ENCODE measurements around the gene ERG28. TPM values are rescaled to one million over a fixed set of nuclear protein-coding genes. Genes with fewer than 3 reads are reported as not detected.

ERG28 gene
- total RNA-seq, 2 donors from 2014 or later, result 24.4 to 32.3 TPM

- H3K36me3 ChIP-seq, result peaks cover 8% of the 10 kb centered on the region
- no peaks in the 10 kb centered on the region for H3K27me3 ChIP-seq
- no peak for DNase-seq
- TF ChIP-seq CTCF (IDR thresholded peaks at IDR 0.05), result no peak
- H3K4me3 ChIP-seq, result no peak overlapping the region
- H3K9ac ChIP-seq (ENCODE audit: low read depth in 2 of 2, low read length in 2 of 2), result no peak overlapping the region
- intact Hi-C loops (cut with DNase I), result no loop called here
- H3K9me3 ChIP-seq, result no peaks in the 10 kb centered on the region
- H3K27ac ChIP-seq, result no peak overlapping the region
- H3K4me1 ChIP-seq, result no peaks in the 10 kb centered on the region
Observed at GRCh38 chr14:75650253-75651058, 10.2 kb downstream of the ERG28 start.

GRCh38 chr14:75649773-75650172, 10.9 kb downstream of the ERG28 start:
- no peaks in the 10 kb centered on the region for H3K9me3 ChIP-seq
- H3K4me3 ChIP-seq, result no peak overlapping the region
- peaks cover 8% of the 10 kb centered on the region for H3K36me3 ChIP-seq
- DNase-seq, result no peak
- H3K27ac ChIP-seq, result no peak overlapping the region
- no peaks in the 10 kb centered on the region for H3K4me1 ChIP-seq
- no peak overlapping the region for H3K9ac ChIP-seq (ENCODE audit: low read depth in 2 of 2, low read length in 2 of 2)
- intact Hi-C loops (cut with DNase I), result no loop called here
- no peaks in the 10 kb centered on the region for H3K27me3 ChIP-seq
- no peak for TF ChIP-seq CTCF (IDR thresholded peaks at IDR 0.05)

- Histone ChIP-seq H3K27ac (no peak overlapping the region), H3K9me3 (no peaks in the 10 kb centered on the region), H3K4me1 (no peaks in the 10 kb centered on the region), H3K36me3 (peaks cover 8% of the 10 kb centered on the region), H3K4me3 (no peak overlapping the region), H3K9ac (ENCODE audit: low read depth in 2 of 2, low read length in 2 of 2) (no peak overlapping the region), H3K27me3 (no peaks in the 10 kb centered on the region)
- TF ChIP-seq CTCF (IDR thresholded peaks at IDR 0.05), result no peak
- intact Hi-C loops (cut with DNase I), result no loop called here
- no peak for DNase-seq
Observed at GRCh38 chr14:75649337-75649736, 11.3 kb downstream of the ERG28 start.

- intact Hi-C loops (cut with DNase I), result no loop called here
- no peak for DNase-seq
- no peaks in the 10 kb centered on the region for H3K27me3 ChIP-seq
- no peak overlapping the region for H3K27ac ChIP-seq
- H3K4me3 ChIP-seq, result no peak overlapping the region
- TF ChIP-seq CTCF (IDR thresholded peaks at IDR 0.05), result no peak
- H3K4me1 ChIP-seq, result no peaks in the 10 kb centered on the region
- H3K9ac ChIP-seq (ENCODE audit: low read depth in 2 of 2, low read length in 2 of 2), result no peak overlapping the region
- H3K36me3 ChIP-seq, result peaks cover 8% of the 10 kb centered on the region
- H3K9me3 ChIP-seq, result no peaks in the 10 kb centered on the region
Observed at GRCh38 chr14:75648066-75648838, 12.4 kb downstream of the ERG28 start.

GRCh38 chr14:75647640-75648039, 13.0 kb downstream of the ERG28 start:
- H3K9ac ChIP-seq (ENCODE audit: low read depth in 2 of 2, low read length in 2 of 2), result no peak overlapping the region
- no peak for DNase-seq
- H3K4me3 ChIP-seq, result no peak overlapping the region
- no peak overlapping the region for H3K27ac ChIP-seq
- H3K36me3 ChIP-seq, result peaks cover 8% of the 10 kb centered on the region
- intact Hi-C loops (cut with DNase I), result no loop called here
- no peak for TF ChIP-seq CTCF (IDR thresholded peaks at IDR 0.05)
- no peaks in the 10 kb centered on the region for H3K4me1 ChIP-seq
- no peaks in the 10 kb centered on the region for H3K9me3 ChIP-seq
- no peaks in the 10 kb centered on the region for H3K27me3 ChIP-seq

All from colonic mucosa (tissue), 4 donors.